ENCODE data around the gene SLC14A1. TPM values are rescaled to one million over a fixed set of nuclear protein-coding genes. Genes with fewer than 3 reads are reported as not detected.

Gene SLC14A1
- total RNA-seq, 2 donors from 2014 or later, result 0.32 to 0.52 TPM

GRCh38 chr18:45775743-45776142, 51.8 kb downstream of the SLC14A1 start:
- Histone ChIP-seq H3K36me3 (no peaks in the 10 kb centered on the region), H3K27me3 (no peaks in the 10 kb centered on the region), H3K4me3 (peak overlapping the region; percentile 57), H3K9ac (ENCODE audit: low read depth in 2 of 2, low read length in 2 of 2) (peak overlapping the region; percentile 46 to 67), H3K4me1 (no peaks in the 10 kb centered on the region), H3K27ac (no peak overlapping the region), H3K9me3 (no peaks in the 10 kb centered on the region)
- DNase-seq, result no peak
- intact Hi-C loops (cut with DNase I), result no loop called here
- no peak for TF ChIP-seq CTCF (IDR thresholded peaks at IDR 0.05)

- DNase-seq, result no peak
- Histone ChIP-seq H3K27me3 (no peaks in the 10 kb centered on the region), H3K9ac (ENCODE audit: low read depth in 2 of 2, low read length in 2 of 2) (no peak overlapping the region), H3K9me3 (no peaks in the 10 kb centered on the region), H3K36me3 (no peaks in the 10 kb centered on the region), H3K27ac (no peak overlapping the region), H3K4me1 (no peaks in the 10 kb centered on the region), H3K4me3 (no peak overlapping the region)
- intact Hi-C loops (cut with DNase I), result no loop called here
- no peak for TF ChIP-seq CTCF (IDR thresholded peaks at IDR 0.05)
These were observed 53.4 kb downstream of the SLC14A1 start for GRCh38 chr18:45777393-45777792.

GRCh38 chr18:45780568-45780967, 56.6 kb downstream of the SLC14A1 start:
- H3K9me3 ChIP-seq, result no peaks in the 10 kb centered on the region
- TF ChIP-seq CTCF (IDR thresholded peaks at IDR 0.05), result no peak
- no peak overlapping the region for H3K9ac ChIP-seq (ENCODE audit: low read depth in 2 of 2, low read length in 2 of 2)
- H3K27me3 ChIP-seq, result no peaks in the 10 kb centered on the region
- intact Hi-C loops (cut with DNase I), result no loop called here
- no peaks in the 10 kb centered on the region for H3K36me3 ChIP-seq
- no peak overlapping the region for H3K27ac ChIP-seq
- no peaks in the 10 kb centered on the region for H3K4me1 ChIP-seq
- DNase-seq, result no peak
- no peak overlapping the region for H3K4me3 ChIP-seq

GRCh38 chr18:45782662-45783061, 58.7 kb downstream of the SLC14A1 start:
- no peaks in the 10 kb centered on the region for H3K9me3 ChIP-seq
- no peak overlapping the region for H3K9ac ChIP-seq (ENCODE audit: low read depth in 2 of 2, low read length in 2 of 2)
- H3K36me3 ChIP-seq, result no peaks in the 10 kb centered on the region
- DNase-seq, result no peak
- H3K4me1 ChIP-seq, result no peaks in the 10 kb centered on the region
- H3K4me3 ChIP-seq, result no peak overlapping the region
- no peaks in the 10 kb centered on the region for H3K27me3 ChIP-seq
- no peak overlapping the region for H3K27ac ChIP-seq
- no peak for TF ChIP-seq CTCF (IDR thresholded peaks at IDR 0.05)
- intact Hi-C loops (cut with DNase I), result no loop called here

- TF ChIP-seq CTCF (IDR thresholded peaks at IDR 0.05), result no peak
- Histone ChIP-seq H3K36me3 (no peaks in the 10 kb centered on the region), H3K9me3 (no peaks in the 10 kb centered on the region), H3K27me3 (no peaks in the 10 kb centered on the region), H3K4me3 (no peak overlapping the region), H3K9ac (ENCODE audit: low read depth in 2 of 2, low read length in 2 of 2) (no peak overlapping the region), H3K27ac (no peak overlapping the region), H3K4me1 (no peaks in the 10 kb centered on the region)
- intact Hi-C loops (cut with DNase I), result no loop called here
- no peak for DNase-seq
These were observed 59.4 kb downstream of the SLC14A1 start for GRCh38 chr18:45783097-45784075.
